ENCODE data around the gene OR2AE1.

The OR2AE1 gene

DNA sequence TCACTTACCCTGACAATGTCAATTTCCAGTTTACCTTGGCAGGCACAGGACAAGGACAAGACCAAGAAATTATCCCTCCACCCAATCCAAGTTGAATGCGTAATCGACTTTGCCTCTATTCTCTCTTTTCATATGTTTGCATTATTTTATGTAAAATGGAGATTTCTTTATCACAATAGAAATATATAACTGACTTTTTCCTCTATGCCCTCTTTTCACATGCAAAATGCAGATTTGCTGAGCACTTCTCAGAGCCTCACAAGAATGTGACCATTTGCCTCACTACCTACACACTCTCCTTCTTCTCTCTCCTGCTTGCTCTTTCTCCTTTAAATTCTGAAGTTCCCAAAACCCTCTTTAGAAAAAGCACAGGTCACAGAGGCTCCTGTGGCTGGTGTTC lies 33.9 kb downstream of the OR2AE1 start:
- ChIA-PET CTCF (no interaction called here), POLR2A (ENCODE audit: low non-redundant PET) (no interaction called here)
- DNase-seq (ENCODE audit: low spot score), result no peak

DNA sequence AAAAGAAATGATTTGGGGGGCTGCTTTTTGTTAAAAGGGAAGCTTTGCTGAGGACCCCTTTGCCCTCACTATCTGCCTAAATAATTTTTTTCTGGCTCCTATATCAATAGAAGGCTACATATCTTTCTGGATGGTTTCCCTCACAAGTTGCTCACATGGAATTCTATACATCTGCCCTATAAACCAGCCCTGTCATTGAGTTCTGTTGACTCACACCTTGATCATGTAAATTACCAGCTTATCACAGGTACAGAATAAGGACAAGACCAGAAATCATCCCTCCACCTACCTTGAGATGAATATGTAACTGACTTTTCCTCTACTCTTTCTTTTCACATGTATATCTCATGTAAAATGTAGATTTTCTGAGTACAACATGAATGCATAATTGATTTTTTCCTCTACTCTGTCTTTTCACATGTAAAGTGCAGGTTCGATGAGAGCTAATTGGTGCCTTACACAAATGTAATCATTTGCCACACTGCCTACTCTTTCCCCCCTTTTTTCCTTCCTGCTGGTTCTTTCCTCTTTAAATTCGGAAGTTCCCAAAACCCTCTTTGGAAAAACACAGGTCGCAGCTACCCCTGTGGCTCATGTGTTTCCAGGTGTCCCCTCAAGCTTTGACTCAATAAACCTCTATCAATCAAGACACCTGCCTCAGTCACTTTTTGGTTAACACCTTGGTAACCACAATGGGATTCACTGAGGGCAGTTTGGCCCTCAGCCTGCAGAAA lies 36.5 kb downstream of the OR2AE1 start:
- H3K27ac ChIP-seq, result no peak overlapping the region
- DNase-seq (ENCODE audit: low spot score), result peak; percentile 49
- ChIA-PET CTCF (interaction anchor here (0.6 to 5.2 kb wide), 5 partner anchors 42 to 209 kb away, joined by 3 to 27 read pairs (median 3); no protein-coding TSS in a partner anchor), POLR2A (ENCODE audit: low non-redundant PET) (no interaction called here)
- TF ChIP-seq, protein P1, sequence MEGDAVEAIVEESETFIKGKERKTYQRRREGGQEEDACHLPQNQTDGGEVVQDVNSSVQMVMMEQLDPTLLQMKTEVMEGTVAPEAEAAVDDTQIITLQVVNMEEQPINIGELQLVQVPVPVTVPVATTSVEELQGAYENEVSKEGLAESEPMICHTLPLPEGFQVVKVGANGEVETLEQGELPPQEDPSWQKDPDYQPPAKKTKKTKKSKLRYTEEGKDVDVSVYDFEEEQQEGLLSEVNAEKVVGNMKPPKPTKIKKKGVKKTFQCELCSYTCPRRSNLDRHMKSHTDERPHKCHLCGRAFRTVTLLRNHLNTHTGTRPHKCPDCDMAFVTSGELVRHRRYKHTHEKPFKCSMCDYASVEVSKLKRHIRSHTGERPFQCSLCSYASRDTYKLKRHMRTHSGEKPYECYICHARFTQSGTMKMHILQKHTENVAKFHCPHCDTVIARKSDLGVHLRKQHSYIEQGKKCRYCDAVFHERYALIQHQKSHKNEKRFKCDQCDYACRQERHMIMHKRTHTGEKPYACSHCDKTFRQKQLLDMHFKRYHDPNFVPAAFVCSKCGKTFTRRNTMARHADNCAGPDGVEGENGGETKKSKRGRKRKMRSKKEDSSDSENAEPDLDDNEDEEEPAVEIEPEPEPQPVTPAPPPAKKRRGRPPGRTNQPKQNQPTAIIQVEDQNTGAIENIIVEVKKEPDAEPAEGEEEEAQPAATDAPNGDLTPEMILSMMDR (conservative IDR thresholded peaks at IDR 0.05; ENCODE audit: low read depth), result no peak

More for the DNA sequence above, 33.9 kb downstream of the OR2AE1 start:
- TF ChIP-seq, protein P1 (conservative IDR thresholded peaks at IDR 0.05; ENCODE audit: low read depth), result no peak
- no peak overlapping the region for H3K27ac ChIP-seq

DNA sequence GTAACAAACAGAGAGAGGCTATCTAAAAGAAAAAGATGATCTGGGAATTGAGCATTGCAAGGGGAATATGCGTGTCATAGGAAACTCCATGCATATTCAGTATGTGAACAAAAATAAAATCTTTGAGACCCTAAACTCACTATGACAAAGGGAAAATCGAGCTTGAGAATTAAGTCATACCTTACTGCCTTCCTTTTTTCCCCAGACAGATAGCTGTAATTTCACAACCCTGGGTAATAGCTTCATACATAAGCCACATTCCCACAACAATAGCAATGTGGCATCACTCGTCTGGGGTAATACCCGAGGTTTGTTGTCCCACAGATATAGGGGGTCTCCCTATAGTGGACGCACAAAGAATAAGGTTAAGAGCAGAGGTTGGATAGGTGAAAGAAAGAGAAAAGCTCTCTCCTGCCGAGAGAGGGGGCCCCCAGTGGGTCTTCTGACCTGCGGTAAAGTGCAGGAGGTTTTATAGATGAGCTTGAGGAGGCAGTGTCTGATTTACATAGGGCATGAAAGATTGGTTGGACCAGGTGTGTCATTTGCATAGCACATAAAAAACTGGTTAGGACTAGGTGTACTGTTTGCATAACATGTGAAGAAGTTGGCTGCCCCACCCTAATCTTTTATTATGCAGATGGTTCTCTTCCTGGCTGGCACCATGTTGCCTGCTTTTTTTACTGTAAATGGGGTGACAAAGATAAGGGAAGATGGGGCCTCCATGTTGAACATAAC lies 37.4 kb downstream of the OR2AE1 start:
- TF ChIP-seq, protein P1 (conservative IDR thresholded peaks at IDR 0.05; ENCODE audit: low read depth), result no peak
- ChIA-PET CTCF (interaction anchor here (1.0 to 5.2 kb wide), 2 partner anchors 54 to 208 kb away, joined by 3 to 27 read pairs; no protein-coding TSS in a partner anchor), POLR2A (ENCODE audit: low non-redundant PET) (interaction anchor here (0.6 kb wide), 1 partner anchor 281 kb away, joined by 3 read pairs; the partner anchor contains the start of gene ZNF655)
- peak; percentile 20 for DNase-seq (ENCODE audit: low spot score)
- no peak overlapping the region for H3K27ac ChIP-seq

DNA sequence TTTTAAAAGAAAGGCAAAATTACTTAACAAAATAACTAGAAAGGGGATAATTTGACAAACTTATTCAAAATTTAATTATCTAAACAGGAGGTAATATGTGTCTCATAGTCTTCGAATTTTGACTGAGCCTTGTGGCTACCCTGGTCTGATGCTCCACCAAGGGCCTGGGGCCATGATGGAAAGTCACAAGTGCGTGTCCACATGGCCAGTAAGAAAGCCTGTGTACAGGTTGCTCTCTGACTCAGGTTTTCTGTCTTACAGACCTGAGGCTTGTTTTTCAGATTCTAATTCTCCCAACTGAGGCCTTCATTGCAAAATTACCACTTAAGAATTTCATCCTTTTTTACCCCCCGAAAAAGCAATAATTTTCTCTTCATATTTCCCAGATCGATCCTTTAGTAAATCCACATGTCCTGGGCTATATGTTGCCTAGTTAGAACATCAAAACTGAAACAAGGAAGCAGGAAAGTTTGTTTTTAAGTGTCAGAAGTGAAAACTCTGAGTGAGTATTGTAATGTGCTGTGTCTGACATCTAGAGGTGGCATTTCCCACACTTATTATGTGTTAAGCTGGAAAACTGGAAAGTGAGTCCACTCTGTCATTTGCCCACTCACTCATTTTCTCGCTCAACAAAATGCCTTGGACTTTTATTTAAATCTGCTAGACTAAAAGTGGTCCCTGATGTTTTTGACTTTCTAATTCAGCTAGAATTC lies 39.0 kb downstream of the OR2AE1 start:
- peak; percentile 11 for DNase-seq (ENCODE audit: low spot score)
- H3K27ac ChIP-seq, result no peak overlapping the region
- ChIA-PET CTCF (interaction anchor here (0.6 to 5.2 kb wide), 6 partner anchors 107 to 313 kb away, joined by 3 to 27 read pairs (median 3); no protein-coding TSS in a partner anchor), POLR2A (ENCODE audit: low non-redundant PET) (no interaction called here)
- TF ChIP-seq, protein P1 (conservative IDR thresholded peaks at IDR 0.05; ENCODE audit: low read depth), result peak; percentile 58

DNA sequence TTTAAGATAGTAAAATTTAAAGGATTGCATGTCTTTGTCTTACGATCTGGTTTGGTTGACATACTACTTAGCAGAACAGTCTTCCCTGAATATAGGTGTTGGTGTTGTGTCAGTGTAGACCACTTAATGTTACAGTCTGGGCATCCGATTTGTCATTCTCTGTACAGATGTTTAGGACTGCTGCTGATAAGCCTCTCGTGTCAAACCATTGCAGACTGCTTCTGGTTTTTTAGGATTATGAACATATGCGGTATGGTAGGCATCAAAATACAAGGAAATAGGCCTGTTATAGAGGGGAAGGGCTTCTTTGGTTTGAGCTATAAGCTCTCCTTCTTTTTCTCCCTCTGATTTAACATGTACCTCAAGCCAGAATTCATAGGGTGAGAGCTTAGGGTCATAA lies 41.6 kb downstream of the OR2AE1 start:
- TF ChIP-seq, protein P1 (conservative IDR thresholded peaks at IDR 0.05; ENCODE audit: low read depth), result no peak
- POLR2A ChIA-PET (ENCODE audit: low non-redundant PET), result no interaction called here
- CTCF ChIA-PET, result interaction anchor here (0.7 to 1.0 kb wide), 2 partner anchors 204 to 312 kb away, joined by 3 read pairs; no protein-coding TSS in a partner anchor
- no peak for DNase-seq (ENCODE audit: low spot score)
- H3K27ac ChIP-seq, result no peak overlapping the region

DNA sequence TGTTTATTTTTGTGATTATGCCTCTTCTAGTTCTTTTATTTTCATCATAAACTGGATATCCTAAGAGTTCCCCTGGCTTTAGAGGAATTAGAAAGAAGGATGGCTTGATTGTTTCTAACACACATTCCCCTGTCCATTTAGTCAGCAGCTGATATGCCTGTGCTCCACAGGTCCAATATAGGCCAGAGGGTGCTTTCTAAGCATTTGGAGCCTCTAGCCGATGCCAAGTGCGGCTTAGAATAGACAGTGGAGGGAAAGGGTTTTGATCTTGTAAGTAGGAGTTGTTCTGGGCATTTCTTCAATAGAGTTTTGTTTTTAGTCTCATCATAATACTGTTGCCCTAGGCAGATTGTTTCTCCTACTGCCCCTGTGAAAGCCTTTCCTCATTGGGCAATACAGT lies 42.5 kb downstream of the OR2AE1 start:
- TF ChIP-seq, protein P1 (conservative IDR thresholded peaks at IDR 0.05; ENCODE audit: low read depth), result no peak
- ChIA-PET POLR2A (ENCODE audit: low non-redundant PET) (no interaction called here), CTCF (no interaction called here)
- DNase-seq (ENCODE audit: low spot score), result no peak
- no peak overlapping the region for H3K27ac ChIP-seq
